ENCODE data around the gene PTPRT.
"Not testable (repeated sequence)": the region's sequence is repeated elsewhere in the genome, so short reads cannot be mapped to it uniquely, and the experiment has no call there.

The PTPRT gene

GRCh38 chr20:43187476-43188233 is 2.1 kb downstream of the PTPRT start:
- peak; percentile 23 to 65 (median 42) for DNase-seq (ENCODE audit: low read depth in 2 of 3, low spot score in 2 of 3)

- no peak for DNase-seq (ENCODE audit: low read depth in 2 of 3, low spot score in 2 of 3)
These were observed 3.4 kb downstream of the PTPRT start for GRCh38 chr20:43186312-43186711.

GRCh38 chr20:43185901-43186300 is 3.8 kb downstream of the PTPRT start:
- no peak for DNase-seq (ENCODE audit: low read depth in 2 of 3, low spot score in 2 of 3)

- DNase-seq (ENCODE audit: low read depth in 2 of 3, low spot score in 2 of 3): no peak
These were observed 6.1 kb downstream of the PTPRT start for GRCh38 chr20:43183536-43184070.

- no peak for DNase-seq (ENCODE audit: low read depth in 2 of 3, low spot score in 2 of 3)
These were observed 11.6 kb downstream of the PTPRT start for GRCh38 chr20:43178080-43178479.

GRCh38 chr20:43176726-43177125 is 13.0 kb downstream of the PTPRT start:
- DNase-seq (ENCODE audit: low read depth in 2 of 3, low spot score in 2 of 3): no peak

- no peak for DNase-seq (ENCODE audit: low read depth in 2 of 3, low spot score in 2 of 3)
These were observed 17.8 kb downstream of the PTPRT start for GRCh38 chr20:43171930-43172329.

GRCh38 chr20:43170771-43171170 is 18.9 kb downstream of the PTPRT start:
- DNase-seq (ENCODE audit: low read depth in 2 of 3, low spot score in 2 of 3): no peak

GRCh38 chr20:43167615-43168014 is 22.1 kb downstream of the PTPRT start:
- DNase-seq (ENCODE audit: low read depth in 2 of 3, low spot score in 2 of 3): no peak

GRCh38 chr20:43167021-43167420 is 22.7 kb downstream of the PTPRT start:
- DNase-seq (ENCODE audit: low read depth in 2 of 3, low spot score in 2 of 3): no peak

GRCh38 chr20:43165611-43166010 is 24.1 kb downstream of the PTPRT start:
- no peak for DNase-seq (ENCODE audit: low read depth in 2 of 3, low spot score in 2 of 3)

GRCh38 chr20:43164736-43165135 is 25.0 kb downstream of the PTPRT start:
- DNase-seq (ENCODE audit: low read depth in 2 of 3, low spot score in 2 of 3): not testable (repeated sequence)

GRCh38 chr20:43161716-43162115 is 28.0 kb downstream of the PTPRT start:
- no peak for DNase-seq (ENCODE audit: low read depth in 2 of 3, low spot score in 2 of 3)

- DNase-seq (ENCODE audit: low read depth in 2 of 3, low spot score in 2 of 3): no peak
These were observed 28.8 kb downstream of the PTPRT start for GRCh38 chr20:43160941-43161340.

GRCh38 chr20:43159994-43160393 is 29.7 kb downstream of the PTPRT start:
- DNase-seq (ENCODE audit: low read depth in 2 of 3, low spot score in 2 of 3): no peak

GRCh38 chr20:43155366-43156100 is 34.2 kb downstream of the PTPRT start:
- no peak for DNase-seq (ENCODE audit: low read depth in 2 of 3, low spot score in 2 of 3)

- no peak for DNase-seq (ENCODE audit: low read depth in 2 of 3, low spot score in 2 of 3)
These were observed 37.8 kb downstream of the PTPRT start for GRCh38 chr20:43151901-43152300.

- DNase-seq (ENCODE audit: low read depth in 2 of 3, low spot score in 2 of 3): no peak
These were observed 38.5 kb downstream of the PTPRT start for GRCh38 chr20:43151256-43151655.

GRCh38 chr20:43140726-43141125 is 49.0 kb downstream of the PTPRT start:
- DNase-seq (ENCODE audit: low read depth in 2 of 3, low spot score in 2 of 3): no peak

- DNase-seq (ENCODE audit: low read depth in 2 of 3, low spot score in 2 of 3): no peak
These were observed 51.5 kb downstream of the PTPRT start for GRCh38 chr20:43138061-43138770.

- no peak for DNase-seq (ENCODE audit: low read depth in 2 of 3, low spot score in 2 of 3)
These were observed 52.5 kb downstream of the PTPRT start for GRCh38 chr20:43137160-43137559.

GRCh38 chr20:43124241-43124640 is 65.5 kb downstream of the PTPRT start:
- no peak for DNase-seq (ENCODE audit: low read depth in 2 of 3, low spot score in 2 of 3)

All from activated CD8-positive, alpha-beta memory T cell treated with anti-CD3 and anti-CD28 coated beads for 48 hours (primary cell).